WTC11 (cell line): ENCODE measurements around the gene STH. TPM values are rescaled to one million over a fixed set of nuclear protein-coding genes. Genes with fewer than 3 reads are reported as not detected.

Source experiments
- ATAC-seq: fragments of 200-7000 bp; cut with Tn5 transposase; 2 replicates; pipeline ENCODE4 v1.10.0; 2021; ENCODE audit warnings: mild to moderate bottlenecking, moderate library complexity
- CTCF ChIA-PET: fragments of 300-600 bp; sonication (Branson Sonifier 250); formaldehyde crosslinking; loops from one replicate; lab custom pipeline; 2021; ENCODE audit warnings: antibody characterized with exemption; lab: Charles Lee
- POLR2A ChIA-PET: fragments of 350-600 bp; sonication (Branson Sonifier 250); formaldehyde crosslinking; loops from one replicate; lab custom pipeline; 2021; ENCODE audit warnings: antibody characterized with exemption; lab: Charles Lee
- DNase-seq: peaks from one replicate; pipeline ENCODE4 v3.0.0; 2021; ENCODE audit warnings: low spot score
- H3K27ac Mint-ChIP-seq: 2 replicates; pipeline ENCODE4 v1.8.0; 2021; ENCODE audit warnings: mixed read lengths
- H3K27me3 Mint-ChIP-seq: 2 replicates; pipeline ENCODE4 v1.8.0; 2021; ENCODE audit warnings: low read depth, mild to moderate bottlenecking, moderate library complexity, mixed read lengths
- H3K36me3 Mint-ChIP-seq: 2 replicates; pipeline ENCODE4 v1.8.0; 2021; ENCODE audit warnings: mixed read lengths
- H3K4me1 Mint-ChIP-seq: 2 replicates; pipeline ENCODE4 v1.8.0; 2022; ENCODE audit warnings: mixed read lengths
- H3K4me3 Mint-ChIP-seq: 2 replicates; pipeline ENCODE4 v1.8.0; 2021; ENCODE audit warnings: mild to moderate bottlenecking, moderate library complexity, mixed read lengths
- H3K9me3 Mint-ChIP-seq: 2 replicates; pipeline ENCODE4 v1.8.0; 2021; ENCODE audit warnings: mixed read lengths
- ATF2 ChIP-seq: sonication (generic); formaldehyde crosslinking; IDR thresholded peaks from 2 replicates; pipeline ENCODE4 v1.8.1; 2022; ENCODE audit warnings: low read depth, missing genetic modification reagents, borderline replicate concordance
- CREM ChIP-seq: sonication (generic); formaldehyde crosslinking; IDR thresholded peaks from 2 replicates; pipeline ENCODE4 v1.8.1; 2022; ENCODE audit warnings: mild to moderate bottlenecking, missing genetic modification reagents, moderate library complexity
- FOXK1 ChIP-seq: sonication (generic); formaldehyde crosslinking; IDR thresholded peaks from 2 replicates; pipeline ENCODE4 v1.8.0; 2022; ENCODE audit warnings: mild to moderate bottlenecking, moderate library complexity, missing genetic modification reagents
- HMGA2 ChIP-seq: fragments of 250-450 bp; sonication (Bioruptor Pico); IDR thresholded peaks from 2 replicates; pipeline ENCODE4 v1.4.0; 2021; ENCODE audit warnings: mild to moderate bottlenecking, moderate library complexity
- HMGXB4 ChIP-seq: sonication (generic); formaldehyde crosslinking; IDR thresholded peaks from 2 replicates; pipeline ENCODE4 v1.8.1; 2023; ENCODE audit warnings: mild to moderate bottlenecking, moderate library complexity, missing genetic modification reagents
- NFE2L1 ChIP-seq: sonication (generic); formaldehyde crosslinking; IDR thresholded peaks from 2 replicates; pipeline ENCODE4 v1.8.1; 2023; ENCODE audit warnings: missing genetic modification reagents
- PREB ChIP-seq: sonication (generic); formaldehyde crosslinking; IDR thresholded peaks from 2 replicates; pipeline ENCODE4 v1.8.1; 2022; ENCODE audit warnings: mild to moderate bottlenecking, missing genetic modification reagents, moderate library complexity, borderline replicate concordance
- SMAD4 ChIP-seq: sonication (generic); formaldehyde crosslinking; IDR thresholded peaks from 2 replicates; pipeline ENCODE4 v1.8.0; 2022; ENCODE audit warnings: mild to moderate bottlenecking, missing genetic modification reagents
- SOX15 ChIP-seq: fragments of 250-450 bp; sonication (Bioruptor Pico); IDR thresholded peaks from 2 replicates; pipeline ENCODE4 v1.9.0; 2021; ENCODE audit warnings: mild to moderate bottlenecking
- TEAD1 ChIP-seq: sonication (generic); formaldehyde crosslinking; IDR thresholded peaks from 2 replicates; pipeline ENCODE4 v1.8.0; 2022; ENCODE audit warnings: mild to moderate bottlenecking, missing genetic modification reagents
- USF2 ChIP-seq: sonication (generic); formaldehyde crosslinking; IDR thresholded peaks from 2 replicates; pipeline ENCODE4 v1.8.1; 2023; ENCODE audit warnings: mild to moderate bottlenecking, missing genetic modification reagents, moderate library complexity
- ZBTB43 ChIP-seq: sonication (generic); formaldehyde crosslinking; IDR thresholded peaks from 2 replicates; pipeline ENCODE4 v1.8.1; 2023; ENCODE audit warnings: mild to moderate bottlenecking, missing genetic modification reagents
- ZNF396 ChIP-seq: fragments of 250-450 bp; sonication (Bioruptor Pico); IDR thresholded peaks from 2 replicates; pipeline ENCODE4 v1.8.0; 2021; ENCODE audit warnings: mild to moderate bottlenecking, moderate library complexity, borderline replicate concordance
- ZNF532 ChIP-seq: fragments of 250-450 bp; sonication (Bioruptor Pico); IDR thresholded peaks from 2 replicates; pipeline ENCODE4 v1.9.0; 2021; ENCODE audit warnings: mild to moderate bottlenecking, borderline replicate concordance
- ZSCAN18 ChIP-seq: fragments of 250-450 bp; sonication (Bioruptor Pico); IDR thresholded peaks from 2 replicates; pipeline ENCODE4 v2.1.2; 2022; ENCODE audit warnings: mild to moderate bottlenecking, moderate library complexity
- total RNA-seq: library from RNA; stranded (reverse); gene quantifications from 3 replicates; pipeline ENCODE4 v1.2.3, GENCODE V29; 2021

STH gene
- total RNA-seq, 1 experiment from 2014 or later = not detected

- no peaks in the 10 kb centered on the region for H3K9me3 Mint-ChIP-seq
- H3K4me3 Mint-ChIP-seq = no peak overlapping the region
- H3K27ac Mint-ChIP-seq = no peak overlapping the region
- ChIA-PET POLR2A (no interaction called here), CTCF (interaction anchor here (0.8 to 2.4 kb wide), 3 partner anchors 9 to 178 kb away, joined by 3 to 16 read pairs (median 3); no protein-coding TSS in a partner anchor)
- no peaks in the 10 kb centered on the region for H3K4me1 Mint-ChIP-seq
- no peaks in the 10 kb centered on the region for H3K27me3 Mint-ChIP-seq
- peaks cover 92% of the 10 kb centered on the region for H3K36me3 Mint-ChIP-seq
- DNase-seq = no peak
- no peak for ATAC-seq
- TF ChIP-seq USF2 (CRISPR knock-in tag) = no peak
- no peak for TF ChIP-seq HMGA2 (CRISPR knock-in tag)
- TF ChIP-seq ZNF396 = no peak
- no peak for TF ChIP-seq CREM (CRISPR knock-in tag)
- TF ChIP-seq NFE2L1 = no peak
- no peak for TF ChIP-seq HMGXB4
- TF ChIP-seq ATF2 = no peak
- TF ChIP-seq FOXK1 (CRISPR knock-in tag) = no peak
- no peak for TF ChIP-seq TEAD1 (CRISPR knock-in tag)
- TF ChIP-seq SOX15 (CRISPR knock-in tag) = no peak
- no peak for TF ChIP-seq ZSCAN18
- no peak for TF ChIP-seq PREB
- no peak for TF ChIP-seq ZBTB43 (CRISPR knock-in tag)
- no peak for TF ChIP-seq SMAD4 (CRISPR knock-in tag)
- TF ChIP-seq ZNF532 = no peak
- TF ChIP-seq, all 79 proteins: peak for 0
These were observed 36.2 kb downstream of the STH start for GRCh38 chr17:46035112-46035818.
